Stimulated activated CD4-positive, alpha-beta T cell treated with anti-CD3 and anti-CD28 coated beads, Interleukin-1b, Interleukin-23, amount 100 ng/mL, for 24 hours (primary cell): ENCODE measurements around the gene PRR12.
A peak's percentile ranks its signal among the peaks of the same experiment; 100 is the strongest.

Source experiments
- DNase-seq, 4 experiments: peaks; one replicate each; pipeline ENCODE4 v3.0.0-alpha.2; 2020; ENCODE audit warnings: low read depth in 4 of 4, low spot score in 1 of 4

Gene PRR12

DNA sequence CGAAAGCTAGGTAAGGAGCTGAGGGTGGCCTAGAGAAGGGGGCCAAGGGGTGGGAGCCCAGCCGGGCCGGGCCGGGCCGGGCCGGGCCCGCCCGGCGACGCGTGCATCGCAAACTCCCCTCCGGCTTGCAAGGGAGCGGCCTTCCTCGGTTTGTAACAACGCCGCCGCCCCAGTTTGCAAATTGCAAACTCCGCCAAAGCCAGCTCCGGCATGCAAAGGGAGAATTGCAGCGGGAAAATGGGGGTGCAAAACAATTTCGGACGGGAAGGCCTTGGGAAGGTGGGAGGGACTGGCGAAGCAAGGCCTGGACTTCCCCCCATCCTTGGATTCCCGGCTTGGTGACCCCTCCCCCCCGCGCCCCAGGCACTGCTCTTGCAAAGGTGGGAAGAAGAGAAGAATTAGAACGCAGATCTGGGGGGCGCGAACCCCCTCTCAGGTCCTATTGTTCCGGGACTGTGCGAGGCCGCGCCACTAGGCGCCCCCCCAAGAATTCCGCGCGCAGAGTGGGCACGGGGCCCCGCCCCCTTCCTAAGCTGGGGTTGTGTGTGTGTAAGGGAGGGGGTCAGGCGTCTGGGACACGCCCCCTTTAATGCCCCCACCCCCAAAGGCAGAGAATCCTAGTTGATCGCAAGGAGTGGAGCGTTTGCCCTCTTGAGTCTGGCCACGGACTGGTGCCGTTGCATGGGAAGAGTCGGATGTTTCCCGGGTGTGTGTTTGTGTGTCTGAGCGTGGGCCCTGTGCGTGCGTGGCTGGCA, 926 bp downstream of the PRR12 start:
- DNase-seq, result peak in 1 of 4 experiments; percentile 35

DNA sequence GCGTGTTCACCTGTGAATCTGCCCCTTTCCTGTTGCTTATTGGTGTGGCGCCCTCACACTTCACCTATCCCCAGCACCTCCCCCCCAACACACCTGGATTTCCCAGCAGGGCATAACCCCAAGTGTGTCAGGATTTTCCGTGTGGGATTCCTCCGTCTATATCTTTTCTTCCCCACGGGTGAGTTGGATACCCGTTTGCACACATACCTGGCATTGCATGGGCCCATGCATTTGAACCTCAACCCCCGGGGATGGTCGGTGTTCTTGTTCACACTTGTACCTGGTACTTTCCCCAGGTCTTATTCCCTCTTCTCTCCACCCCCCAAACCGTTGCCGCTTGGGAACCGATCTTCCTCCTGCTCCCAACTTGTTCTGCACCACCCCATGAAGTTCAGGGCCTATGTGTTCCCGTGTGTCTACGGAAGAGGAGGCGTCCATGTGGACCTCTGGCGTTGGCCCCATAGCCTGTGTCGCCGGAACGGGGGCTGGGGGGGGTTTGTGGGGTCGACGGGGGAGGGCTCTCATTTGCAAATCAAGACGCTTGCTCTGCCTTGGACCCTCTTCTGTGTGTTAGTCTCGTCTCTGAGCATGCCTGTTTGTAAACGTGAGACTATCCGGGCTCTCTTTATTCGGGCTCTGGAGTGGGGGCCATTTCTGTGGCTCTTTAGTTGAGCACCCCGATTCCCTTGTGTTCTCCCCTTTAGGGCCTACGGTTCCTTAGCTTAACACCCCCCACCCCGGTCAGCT, 1.7 kb downstream of the PRR12 start:
- no peak for DNase-seq

DNA sequence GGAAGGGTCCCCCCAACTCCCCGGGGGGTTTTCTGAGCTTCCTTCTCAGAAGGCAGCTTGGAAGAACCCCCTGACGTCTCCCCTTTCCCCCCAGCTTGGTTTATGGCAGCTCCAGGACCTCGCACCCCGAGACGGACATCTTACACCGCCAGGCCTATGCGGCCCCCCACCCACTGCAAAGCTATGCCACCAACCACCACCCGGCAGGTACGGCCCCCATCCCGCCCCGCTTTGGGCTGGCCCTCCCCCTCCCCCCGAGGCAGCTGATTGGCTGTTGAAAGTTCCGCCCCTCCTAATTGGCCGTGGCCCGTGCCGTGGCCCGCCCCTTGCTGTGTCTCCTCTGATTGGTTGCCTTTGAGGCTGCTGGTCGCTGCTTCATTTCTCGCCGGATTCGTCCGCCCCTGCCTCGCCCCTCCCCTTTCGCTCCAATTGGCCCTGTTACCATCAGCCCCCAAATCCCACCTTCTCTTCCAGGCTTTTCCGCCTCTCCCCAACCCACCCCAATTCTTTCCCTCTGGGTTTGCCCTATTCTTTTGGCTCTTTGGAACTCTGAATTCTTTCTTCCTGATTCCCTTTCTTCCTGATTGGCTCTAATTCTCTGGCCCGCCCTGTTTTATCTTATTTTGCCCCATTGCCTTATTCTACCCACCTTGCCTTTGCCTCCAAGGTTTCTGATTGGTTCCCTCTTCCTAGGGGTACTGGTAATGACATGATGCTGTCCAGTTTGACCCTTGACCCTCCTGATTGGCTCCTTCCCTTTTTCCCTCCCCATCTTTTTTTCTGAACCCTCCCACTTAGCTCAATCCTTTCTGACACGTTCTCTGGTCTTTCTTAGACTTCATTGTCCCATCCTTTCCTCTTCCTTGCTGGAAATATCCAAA, 2.5 kb downstream of the PRR12 start:
- DNase-seq, result peak; percentile 71 to 96 (median 88)

DNA sequence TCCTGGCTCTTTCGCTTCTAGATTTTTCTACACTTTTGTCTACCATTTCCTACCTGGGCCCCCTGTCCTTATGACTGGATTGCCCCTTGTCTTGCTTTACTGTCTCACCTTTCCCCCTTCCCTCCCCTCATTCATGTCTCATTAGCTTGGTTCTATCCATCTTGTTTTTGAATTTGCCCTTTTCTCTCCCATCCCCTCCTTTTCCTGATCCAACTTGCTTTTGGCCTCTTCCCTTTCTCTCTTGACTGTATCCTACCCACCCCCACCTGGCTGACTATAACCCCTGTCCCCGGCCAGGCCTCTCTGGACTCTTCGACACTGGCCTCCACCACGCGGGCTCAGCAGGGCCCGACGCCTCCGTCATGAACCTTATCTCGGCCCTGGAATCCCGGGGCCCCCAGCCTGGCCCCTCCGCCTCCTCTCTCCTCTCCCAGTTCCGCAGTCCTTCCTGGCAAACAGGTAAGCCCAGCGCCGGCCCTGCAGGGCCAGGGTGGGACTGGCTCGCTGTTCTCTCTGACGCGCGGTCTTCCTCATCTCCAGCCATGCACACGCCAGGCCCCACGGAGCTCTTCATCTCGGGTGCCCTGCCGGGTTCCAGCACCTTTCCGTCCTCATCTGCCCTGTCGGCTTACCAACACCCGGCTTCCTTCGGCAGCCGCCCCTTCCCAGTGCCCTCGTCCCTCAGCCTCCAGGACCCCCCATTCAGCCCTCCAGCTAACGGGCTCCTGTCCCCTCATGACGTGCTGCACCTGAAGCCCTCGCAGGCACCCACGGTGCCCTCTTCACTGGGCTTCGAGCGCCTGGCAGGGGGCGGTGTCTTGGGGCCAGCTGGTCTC, 3.4 kb downstream of the PRR12 start:
- DNase-seq, result no peak

DNA sequence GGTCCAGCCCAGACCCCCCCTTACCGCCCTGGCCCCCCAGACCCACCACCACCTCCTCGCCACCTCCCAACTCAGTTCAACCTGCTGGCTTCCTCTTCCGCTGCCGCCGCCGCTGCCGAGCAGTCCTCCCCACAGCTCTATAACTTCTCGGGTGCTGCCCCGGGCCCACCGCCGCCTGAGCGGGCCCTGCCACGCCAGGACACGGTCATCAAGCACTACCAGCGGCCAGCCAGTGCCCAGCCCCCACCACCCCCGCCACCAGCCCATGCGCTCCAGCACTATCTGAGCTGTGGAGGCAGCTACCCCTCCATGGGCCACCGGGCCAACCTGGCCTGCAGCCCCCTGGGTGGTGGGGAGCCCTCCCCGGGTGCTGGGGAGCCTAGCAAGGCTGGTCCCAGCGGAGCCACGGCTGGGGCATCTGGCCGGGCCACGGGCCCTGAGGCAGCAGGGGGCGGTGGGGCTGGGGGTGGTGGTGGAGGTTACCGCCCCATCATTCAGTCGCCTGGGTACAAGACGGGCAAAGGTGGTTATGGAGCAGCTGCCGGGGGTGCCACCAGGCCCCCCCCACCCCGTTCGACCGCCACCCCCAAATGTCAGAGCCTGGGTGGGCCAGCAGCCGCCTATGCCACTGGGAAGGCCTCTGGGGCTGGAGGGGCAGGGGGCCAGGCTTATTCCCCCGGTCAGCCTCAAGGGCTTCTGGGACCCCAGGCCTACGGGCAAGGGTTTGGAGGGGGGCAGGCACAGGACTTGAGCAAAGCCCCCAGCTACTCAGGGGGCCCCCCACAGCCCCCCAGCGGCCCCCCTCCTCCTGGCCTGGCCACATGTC, 4.2 kb downstream of the PRR12 start:
- DNase-seq, result no peak

DNA sequence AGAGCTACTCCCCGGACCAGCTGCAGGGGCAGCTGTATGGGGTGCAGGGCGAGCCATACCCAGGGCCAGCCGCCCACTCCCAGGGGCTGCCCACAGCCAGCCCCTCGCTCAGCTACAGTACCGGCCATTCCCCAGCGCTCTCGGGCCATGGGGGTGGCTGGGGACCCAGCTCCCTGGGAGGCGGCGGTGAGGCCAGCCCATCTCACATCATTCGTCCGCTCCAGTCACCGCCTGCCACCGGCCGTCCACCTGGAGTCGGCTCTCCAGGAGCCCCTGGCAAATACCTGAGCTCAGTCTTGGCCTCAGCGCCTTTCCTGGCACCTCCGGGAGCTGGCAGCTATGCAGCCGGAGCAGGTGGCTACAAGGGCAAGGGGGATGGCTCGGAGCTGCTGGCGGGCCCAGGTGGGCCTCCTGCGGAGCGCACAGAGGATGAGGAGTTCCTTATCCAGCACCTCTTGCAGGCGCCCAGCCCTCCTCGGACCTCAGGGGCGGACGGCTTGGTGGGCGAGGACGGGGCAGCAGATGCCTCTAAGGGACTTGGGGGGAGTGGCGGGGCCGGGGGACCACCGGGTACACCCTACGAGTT, 4.9 kb downstream of the PRR12 start:
- no peak for DNase-seq

DNA sequence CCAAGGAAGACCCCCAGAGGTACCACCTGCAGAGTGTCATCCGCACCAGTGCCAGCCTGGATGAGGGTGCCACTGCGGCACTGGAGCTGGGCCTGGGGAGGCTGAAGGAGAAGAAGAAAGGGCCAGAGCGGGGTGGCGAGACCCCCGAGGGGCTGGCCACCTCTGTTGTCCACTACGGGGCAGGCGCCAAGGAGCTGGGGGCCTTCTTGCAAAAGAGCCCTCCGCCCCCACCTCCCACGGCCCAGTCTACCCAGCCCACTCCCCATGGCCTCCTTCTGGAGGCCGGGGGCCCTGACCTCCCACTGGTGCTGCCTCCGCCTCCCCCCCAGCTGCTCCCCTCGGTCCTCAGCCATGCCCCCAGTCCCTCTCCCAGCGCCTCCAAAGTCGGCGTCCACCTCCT, 5.4 kb downstream of the PRR12 start:
- DNase-seq, result no peak

DNA sequence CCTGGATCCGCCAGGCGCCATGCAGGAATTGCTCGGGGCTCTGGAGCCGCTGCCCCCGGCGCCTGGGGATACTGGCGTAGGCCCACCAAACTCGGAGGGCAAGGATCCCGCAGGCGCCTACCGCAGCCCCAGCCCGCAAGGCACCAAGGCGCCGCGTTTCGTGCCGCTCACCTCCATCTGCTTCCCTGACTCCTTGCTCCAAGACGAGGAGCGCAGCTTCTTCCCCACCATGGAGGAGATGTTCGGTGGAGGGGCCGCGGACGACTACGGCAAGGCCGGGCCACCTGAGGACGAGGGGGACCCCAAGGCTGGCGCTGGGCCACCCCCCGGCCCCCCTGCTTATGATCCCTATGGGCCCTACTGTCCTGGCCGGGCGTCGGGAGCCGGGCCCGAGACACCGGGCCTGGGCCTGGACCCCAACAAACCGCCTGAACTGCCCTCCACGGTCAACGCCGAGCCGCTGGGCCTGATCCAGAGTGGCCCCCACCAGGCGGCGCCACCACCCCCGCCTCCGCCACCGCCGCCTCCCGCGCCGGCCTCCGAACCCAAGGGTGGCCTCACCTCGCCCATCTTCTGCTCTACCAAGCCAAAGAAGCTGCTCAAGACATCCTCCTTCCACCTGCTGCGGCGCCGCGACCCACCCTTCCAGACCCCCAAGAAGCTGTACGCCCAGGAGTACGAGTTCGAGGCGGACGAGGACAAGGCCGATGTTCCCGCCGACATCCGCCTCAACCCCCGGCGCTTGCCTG, 6.1 kb downstream of the PRR12 start:
- DNase-seq, result no peak

DNA sequence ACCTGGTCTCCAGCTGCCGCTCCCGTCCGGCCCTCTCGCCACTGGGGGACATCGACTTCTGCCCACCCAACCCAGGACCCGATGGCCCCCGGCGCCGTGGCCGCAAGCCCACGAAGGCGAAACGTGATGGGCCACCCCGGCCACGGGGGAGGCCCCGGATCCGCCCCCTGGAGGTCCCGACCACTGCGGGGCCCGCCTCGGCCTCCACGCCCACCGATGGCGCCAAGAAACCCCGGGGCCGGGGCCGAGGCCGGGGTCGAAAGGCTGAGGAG, 6.7 kb downstream of the PRR12 start:
- no peak for DNase-seq

DNA sequence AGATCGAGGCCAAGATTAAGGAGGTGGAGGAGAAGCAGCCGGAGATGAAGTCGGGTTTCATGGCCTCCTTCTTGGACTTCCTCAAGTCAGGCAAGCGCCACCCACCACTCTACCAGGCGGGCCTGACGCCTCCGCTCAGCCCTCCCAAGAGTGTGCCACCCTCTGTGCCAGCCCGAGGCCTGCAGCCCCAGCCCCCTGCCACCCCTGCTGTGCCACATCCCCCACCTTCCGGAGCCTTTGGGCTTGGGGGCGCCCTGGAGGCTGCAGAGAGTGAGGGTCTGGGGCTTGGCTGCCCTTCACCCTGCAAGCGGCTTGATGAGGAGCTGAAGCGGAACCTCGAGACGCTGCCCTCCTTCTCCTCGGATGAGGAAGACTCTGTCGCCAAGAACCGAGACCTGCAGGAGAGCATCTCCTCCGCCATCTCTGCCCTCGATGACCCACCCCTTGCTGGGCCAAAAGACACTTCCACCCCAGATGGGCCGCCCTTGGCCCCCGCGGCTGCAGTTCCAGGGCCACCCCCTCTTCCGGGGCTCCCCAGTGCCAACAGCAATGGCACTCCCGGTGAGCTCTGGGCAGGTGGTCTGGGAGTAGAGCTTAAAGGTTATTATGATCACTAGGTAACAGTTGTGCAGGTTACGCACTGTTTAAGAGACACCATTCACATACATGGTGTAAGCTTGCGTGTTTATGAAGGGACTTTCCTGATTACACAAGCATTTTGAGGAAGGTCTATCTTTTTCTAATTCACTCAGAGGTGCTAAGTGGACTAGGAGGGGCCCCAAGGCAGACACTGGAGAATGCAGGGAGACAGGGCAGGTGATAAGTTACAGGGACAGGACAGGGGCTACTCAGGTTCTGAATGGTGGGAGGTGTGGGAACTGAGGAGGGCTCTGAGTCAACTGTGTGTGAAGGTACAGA, 8.7 kb downstream of the PRR12 start:
- DNase-seq, result no peak

DNA sequence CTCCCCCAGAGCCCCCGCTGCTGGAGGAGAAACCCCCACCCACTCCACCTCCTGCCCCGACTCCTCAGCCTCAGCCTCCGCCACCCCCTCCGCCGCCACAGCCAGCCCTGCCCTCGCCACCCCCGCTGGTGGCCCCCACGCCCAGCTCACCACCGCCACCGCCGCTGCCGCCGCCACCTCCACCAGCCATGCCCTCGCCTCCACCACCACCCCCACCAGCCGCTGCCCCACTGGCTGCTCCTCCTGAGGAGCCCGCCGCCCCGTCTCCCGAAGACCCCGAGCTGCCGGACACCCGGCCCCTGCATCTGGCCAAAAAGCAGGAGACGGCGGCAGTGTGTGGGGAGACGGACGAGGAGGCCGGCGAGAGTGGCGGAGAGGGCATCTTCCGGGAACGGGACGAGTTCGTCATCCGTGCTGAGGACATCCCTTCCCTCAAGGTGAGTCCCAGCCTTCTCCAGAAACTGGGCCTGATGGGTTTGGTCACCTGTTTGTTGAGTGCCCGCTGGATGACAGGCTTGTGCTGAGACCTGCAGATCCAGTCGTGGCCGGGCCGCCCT, 10.6 kb downstream of the PRR12 start:
- DNase-seq, result no peak

DNA sequence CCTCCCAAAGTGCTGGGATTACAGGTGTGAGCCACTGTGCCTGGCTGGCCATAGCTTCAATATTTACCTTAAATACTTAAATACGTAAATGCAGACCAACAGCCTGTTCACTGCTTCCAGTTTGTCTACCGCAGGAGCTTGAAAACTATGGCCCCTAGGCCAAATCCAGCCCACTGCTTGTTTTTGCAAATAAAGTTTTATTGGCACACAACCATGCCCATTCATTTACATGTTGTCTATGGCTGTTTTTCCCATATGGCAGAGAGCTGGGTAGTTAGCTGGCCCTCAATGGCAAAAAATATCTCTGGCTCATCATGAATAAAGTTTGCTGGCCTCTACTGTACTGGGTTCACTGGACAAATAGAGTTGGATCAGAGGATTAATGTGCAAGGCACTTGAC, 11.8 kb downstream of the PRR12 start:
- no peak for DNase-seq

DNA sequence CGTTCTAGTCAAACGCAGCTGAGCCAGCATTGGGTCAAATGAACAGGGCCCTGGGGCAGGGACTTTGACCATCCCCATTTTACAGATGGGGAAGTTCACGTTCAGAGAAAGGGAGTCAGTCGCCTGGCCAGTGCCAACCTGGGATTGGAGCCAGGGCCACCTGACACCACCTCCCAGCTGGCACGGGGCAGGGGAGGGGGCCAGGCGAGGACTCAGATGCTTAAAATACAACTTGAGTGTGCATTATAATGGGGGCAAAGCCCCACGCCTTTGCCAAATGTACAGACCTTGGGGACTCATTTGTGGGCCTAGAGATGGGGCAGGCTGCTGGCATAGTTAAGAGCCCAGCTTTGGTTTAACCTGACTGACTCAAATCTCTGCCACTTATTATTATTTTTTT, 14.6 kb downstream of the PRR12 start:
- no peak for DNase-seq

DNA sequence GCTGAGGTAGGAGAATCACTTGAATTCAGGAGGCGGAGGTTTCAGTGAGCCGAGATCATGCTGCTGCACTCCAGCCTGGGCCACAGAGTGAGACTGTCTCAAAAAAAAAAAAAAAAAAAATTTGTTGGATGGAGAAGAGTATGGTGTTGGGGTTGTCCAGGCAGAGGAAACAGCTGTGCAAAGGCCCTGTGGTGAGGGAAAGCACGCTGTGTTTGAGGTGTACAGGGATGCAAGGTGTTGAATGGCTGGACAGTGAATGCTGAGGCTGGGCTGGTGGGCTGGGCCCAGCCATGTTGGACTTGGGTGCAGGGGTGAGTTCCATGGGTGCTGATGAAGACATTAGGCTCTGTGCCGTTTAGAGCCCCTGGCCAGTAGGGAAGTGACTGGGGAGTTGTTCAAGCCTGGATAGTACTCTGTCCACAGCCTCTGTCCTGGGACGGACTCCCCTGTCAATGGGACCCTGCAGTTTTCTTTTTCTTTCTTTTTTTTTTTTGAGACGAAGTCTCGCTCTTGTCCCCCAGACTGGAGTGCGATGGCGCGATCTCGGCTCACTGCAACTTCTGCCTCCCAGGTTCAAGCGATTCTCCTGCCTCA, 18.6 kb downstream of the PRR12 start:
- DNase-seq, result no peak

DNA sequence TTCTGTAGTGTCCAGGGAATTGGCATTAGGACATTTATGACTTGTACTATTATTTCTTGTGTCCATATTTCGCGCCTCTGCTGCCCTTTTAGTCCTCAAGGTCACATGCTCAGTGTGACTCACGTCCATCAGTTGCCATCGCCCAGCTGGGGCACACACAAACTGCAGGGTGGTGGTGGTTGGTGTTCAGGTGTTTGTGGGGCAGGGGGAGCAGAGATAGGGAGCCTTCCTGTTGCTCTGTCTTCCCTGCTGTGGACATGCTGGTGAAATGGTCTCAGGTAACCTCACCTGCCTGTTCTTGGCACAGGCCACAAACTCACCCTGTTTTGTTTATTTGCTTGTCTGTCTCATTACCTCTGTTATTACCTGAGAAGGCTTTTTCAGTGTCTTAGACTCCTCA, 22.4 kb downstream of the PRR12 start:
- no peak for DNase-seq

DNA sequence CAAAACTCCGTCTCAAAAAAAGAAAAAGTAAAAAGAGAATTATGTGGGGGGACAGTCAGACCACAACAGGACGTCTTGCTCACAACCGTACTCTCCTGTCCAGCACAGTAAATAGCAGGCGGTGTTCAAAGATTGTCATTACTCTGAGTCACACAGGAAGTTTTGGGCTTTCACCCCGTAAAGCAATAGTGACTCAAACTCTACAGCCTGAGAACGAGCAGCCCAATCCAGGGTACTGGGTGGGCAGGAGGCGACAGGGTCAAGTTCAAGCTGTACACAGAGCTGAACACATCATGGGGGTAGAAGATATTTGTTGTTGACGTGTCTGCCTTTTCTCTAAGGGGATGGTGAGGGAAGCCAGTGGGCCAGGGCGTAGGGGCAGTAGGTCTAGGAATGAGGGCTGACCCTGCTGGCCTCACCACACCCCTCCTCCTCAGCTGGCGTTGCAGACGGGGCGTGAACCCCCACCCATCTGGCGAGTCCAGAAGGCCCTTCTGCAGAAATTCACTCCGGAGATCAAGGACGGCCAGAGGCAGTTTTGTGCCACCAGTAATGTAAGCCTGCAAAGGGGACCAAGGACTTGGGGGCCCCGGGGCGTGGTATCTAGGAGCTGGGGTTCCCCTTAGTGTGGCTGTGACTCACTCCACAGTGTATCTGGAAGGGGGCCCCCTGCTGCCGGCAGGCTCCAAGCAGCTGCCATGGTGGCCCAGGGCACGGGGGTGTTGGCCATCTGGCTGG, 23.3 kb downstream of the PRR12 start:
- DNase-seq, result no peak

DNA sequence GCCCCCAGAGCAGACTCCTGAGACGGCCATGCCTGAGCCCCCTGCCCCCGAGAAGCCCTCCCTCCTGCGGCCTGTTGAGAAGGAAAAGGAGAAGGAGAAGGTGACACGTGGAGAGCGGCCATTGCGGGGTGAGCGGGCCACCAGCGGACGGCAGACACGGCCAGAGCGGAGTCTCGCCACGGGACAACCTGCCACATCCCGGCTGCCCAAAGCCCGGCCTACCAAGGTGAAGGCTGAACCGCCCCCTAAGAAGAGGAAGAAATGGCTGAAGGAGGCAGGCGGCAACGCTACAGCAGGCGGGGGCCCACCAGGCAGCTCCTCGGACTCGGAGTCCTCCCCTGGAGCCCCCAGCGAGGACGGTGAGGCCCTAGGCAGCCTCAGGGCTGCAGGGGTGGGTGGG, 24.9 kb downstream of the PRR12 start:
- DNase-seq, result no peak
